ENCODE measurements around the gene THADA. TPM values are rescaled to one million over a fixed set of nuclear protein-coding genes. Genes with fewer than 3 reads are reported as not detected.

Gene THADA
- polyA plus RNA-seq, 4 donors: 6.3 to 13.5 (median 12.7) TPM

DNA sequence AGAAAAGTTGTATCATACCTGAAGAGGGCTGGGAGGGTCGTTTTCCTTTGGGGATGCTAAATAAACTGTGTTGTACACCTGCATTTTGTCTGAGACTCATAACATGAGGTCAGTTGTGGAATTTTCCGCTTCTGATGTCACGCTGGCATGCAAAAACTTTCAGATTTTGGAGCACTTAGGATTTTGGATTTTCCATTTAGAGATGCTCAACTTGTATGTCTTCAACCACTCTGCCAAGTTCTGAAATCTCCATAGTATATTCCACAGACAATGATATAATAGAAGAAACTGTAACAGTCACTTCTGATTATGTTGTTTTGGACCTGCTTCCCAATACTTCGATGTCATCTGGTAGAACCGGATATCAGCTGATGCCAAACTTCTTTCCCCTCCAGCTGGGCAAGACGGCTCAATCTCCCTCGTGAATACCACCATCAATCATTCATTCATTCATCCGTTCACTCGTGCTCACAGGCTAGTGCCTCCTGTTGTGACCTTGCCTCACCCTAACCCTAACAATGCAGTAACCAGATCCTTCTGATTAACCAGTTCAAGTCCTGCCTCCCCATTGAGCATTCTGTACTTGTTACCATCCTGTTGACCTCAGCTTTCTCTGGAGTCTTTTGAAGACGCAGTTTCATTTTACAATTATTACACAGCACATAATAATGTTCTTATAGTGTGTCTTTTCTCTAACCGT, 35.9 kb upstream of the THADA start:
- Histone ChIP-seq H3K9me3 (ENCODE audit: control insufficient read depth in 2 of 2, insufficient read depth in 1 of 2, low read depth in 1 of 2, low read length in 1 of 2) (no peaks in the 10 kb centered on the region), H3K27ac (ENCODE audit: low read depth in 1 of 3, low read length in 2 of 3) (no peak overlapping the region), H3K4me3 (ENCODE audit: low read depth in 1 of 3, low read length in 3 of 3) (no peak overlapping the region), H3K36me3 (ENCODE audit: control insufficient read depth in 3 of 3, insufficient read depth in 2 of 3, low read depth in 1 of 3, low read length in 3 of 3) (no peaks in the 10 kb centered on the region), H3K27me3 (ENCODE audit: control insufficient read depth in 3 of 3, insufficient read depth in 3 of 3, low read length in 3 of 3) (peaks cover 0 to 16% (median 8%) of the 10 kb centered on the region in 3 donors), H3K4me1 (ENCODE audit: control insufficient read depth in 3 of 3, insufficient read depth in 2 of 3, low read depth in 1 of 3, low read length in 2 of 3) (peaks cover 0 to 2% (median 0%) of the 10 kb centered on the region in 3 donors)
- 63 to 66% (median 66%) methylated on average over 11 of the region's 11 CpGs for WGBS, 3 donors
- FAIRE-seq: no peak
- no peak for DNase-seq

DNA sequence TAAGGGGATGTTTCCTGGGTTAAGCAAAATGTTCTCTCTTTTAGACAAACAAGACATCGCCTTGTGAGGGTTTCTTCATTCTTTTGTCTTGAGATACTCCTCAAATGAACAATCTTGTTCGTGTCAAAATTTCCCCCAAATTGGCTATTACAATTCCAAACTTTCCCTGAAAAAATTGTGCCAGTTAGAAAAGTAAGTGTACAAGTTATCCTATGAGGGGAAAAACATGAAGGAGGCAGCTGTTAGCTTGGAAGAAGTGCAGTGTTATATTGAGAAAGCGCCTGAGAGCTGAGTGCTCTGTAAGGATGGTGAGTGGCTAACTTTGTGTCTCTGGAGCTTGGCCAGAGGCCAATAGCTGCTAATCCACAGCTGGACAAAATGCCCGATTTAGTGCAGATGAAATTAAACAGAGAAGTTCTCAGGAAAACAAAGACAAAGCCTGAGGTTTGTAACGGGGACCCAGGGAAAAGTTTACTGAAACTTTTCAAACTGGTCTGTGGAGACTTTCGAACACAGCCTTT, 27.2 kb upstream of the THADA start:
- WGBS, 3 donors: 45 to 59% (median 54%) methylated on average over 6 of the region's 6 CpGs
- H3K4me3 ChIP-seq (ENCODE audit: low read depth in 1 of 3, low read length in 3 of 3): no peak overlapping the region
- H3K27ac ChIP-seq (ENCODE audit: low read depth in 1 of 3, low read length in 2 of 3): no peak overlapping the region
- no peaks in the 10 kb centered on the region for H3K4me1 ChIP-seq (ENCODE audit: control insufficient read depth in 3 of 3, insufficient read depth in 2 of 3, low read depth in 1 of 3, low read length in 2 of 3)
- H3K9me3 ChIP-seq (ENCODE audit: control insufficient read depth in 2 of 2, insufficient read depth in 1 of 2, low read depth in 1 of 2, low read length in 1 of 2): no peaks in the 10 kb centered on the region
- peaks cover 0 to 3% (median 0%) of the 10 kb centered on the region in 3 donors for H3K27me3 ChIP-seq (ENCODE audit: control insufficient read depth in 3 of 3, insufficient read depth in 3 of 3, low read length in 3 of 3)
- no peaks in the 10 kb centered on the region for H3K36me3 ChIP-seq (ENCODE audit: control insufficient read depth in 3 of 3, insufficient read depth in 2 of 3, low read depth in 1 of 3, low read length in 3 of 3)
- DNase-seq: peak; percentile 9 to 24
- no peak for FAIRE-seq

GRCh38 chr2:43619511-43619910, 23.7 kb upstream of the THADA start:
- Histone ChIP-seq H3K27ac (ENCODE audit: low read depth in 1 of 3, low read length in 2 of 3) (no peak overlapping the region), H3K4me1 (ENCODE audit: control insufficient read depth in 3 of 3, insufficient read depth in 2 of 3, low read depth in 1 of 3, low read length in 2 of 3) (no peaks in the 10 kb centered on the region), H3K27me3 (ENCODE audit: control insufficient read depth in 3 of 3, insufficient read depth in 3 of 3, low read length in 3 of 3) (peaks cover 0 to 3% (median 0%) of the 10 kb centered on the region in 3 donors), H3K36me3 (ENCODE audit: control insufficient read depth in 3 of 3, insufficient read depth in 2 of 3, low read depth in 1 of 3, low read length in 3 of 3) (no peaks in the 10 kb centered on the region), H3K4me3 (ENCODE audit: low read depth in 1 of 3, low read length in 3 of 3) (no peak overlapping the region), H3K9me3 (ENCODE audit: control insufficient read depth in 2 of 2, insufficient read depth in 1 of 2, low read depth in 1 of 2, low read length in 1 of 2) (peaks cover 0 to 4% of the 10 kb centered on the region in 2 donors)
- DNase-seq (no peak), FAIRE-seq (no peak)
- 93 to 95% (median 94%) methylated on average over 10 of the region's 10 CpGs for WGBS, 3 donors

DNA sequence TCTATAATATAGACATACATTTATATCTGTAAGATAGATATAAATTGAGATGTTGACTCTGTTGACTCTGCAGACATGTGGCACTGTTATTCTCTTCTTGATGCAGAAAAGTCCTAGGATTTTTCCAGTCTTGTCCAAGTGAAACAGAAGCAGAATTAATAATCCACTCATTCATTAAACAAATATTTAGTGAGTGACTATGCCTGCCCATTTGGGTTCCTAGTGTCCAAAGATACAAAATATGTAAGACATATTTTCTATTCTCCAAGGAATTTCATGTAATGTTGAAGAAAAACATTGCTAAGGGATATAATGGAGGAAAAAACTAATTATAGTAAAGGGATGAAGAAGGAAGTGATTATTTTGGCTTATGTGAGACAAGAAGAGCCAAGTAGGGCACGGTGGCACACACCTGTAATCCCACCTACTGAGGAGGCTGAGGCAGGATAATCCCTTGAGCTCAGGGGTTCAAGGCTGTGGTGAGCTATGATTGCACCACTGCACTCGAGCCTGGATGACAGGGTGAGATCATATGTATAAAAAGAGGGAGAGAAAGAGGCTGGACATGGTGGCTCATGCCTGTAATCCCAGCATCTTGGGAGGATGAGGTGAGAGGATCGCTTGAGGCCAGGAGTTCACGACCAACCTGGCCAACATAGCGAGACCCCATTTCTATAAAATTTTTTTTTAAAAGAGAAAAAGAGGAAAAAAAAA, 21.3 kb upstream of the THADA start:
- H3K27ac ChIP-seq (ENCODE audit: low read depth in 1 of 3, low read length in 2 of 3): no peak overlapping the region
- FAIRE-seq: no peak
- no peak for DNase-seq
- H3K4me1 ChIP-seq (ENCODE audit: control insufficient read depth in 3 of 3, insufficient read depth in 2 of 3, low read depth in 1 of 3, low read length in 2 of 3): no peaks in the 10 kb centered on the region
- WGBS, 3 donors: 68 to 76% (median 74%) methylated on average over 5 of the region's 5 CpGs
- H3K27me3 ChIP-seq (ENCODE audit: control insufficient read depth in 3 of 3, insufficient read depth in 3 of 3, low read length in 3 of 3): no peaks in the 10 kb centered on the region
- no peaks in the 10 kb centered on the region for H3K36me3 ChIP-seq (ENCODE audit: control insufficient read depth in 3 of 3, insufficient read depth in 2 of 3, low read depth in 1 of 3, low read length in 3 of 3)
- H3K9me3 ChIP-seq (ENCODE audit: control insufficient read depth in 2 of 2, insufficient read depth in 1 of 2, low read depth in 1 of 2, low read length in 1 of 2): peaks cover 0 to 4% of the 10 kb centered on the region in 2 donors
- no peak overlapping the region for H3K4me3 ChIP-seq (ENCODE audit: low read depth in 1 of 3, low read length in 3 of 3)

DNA sequence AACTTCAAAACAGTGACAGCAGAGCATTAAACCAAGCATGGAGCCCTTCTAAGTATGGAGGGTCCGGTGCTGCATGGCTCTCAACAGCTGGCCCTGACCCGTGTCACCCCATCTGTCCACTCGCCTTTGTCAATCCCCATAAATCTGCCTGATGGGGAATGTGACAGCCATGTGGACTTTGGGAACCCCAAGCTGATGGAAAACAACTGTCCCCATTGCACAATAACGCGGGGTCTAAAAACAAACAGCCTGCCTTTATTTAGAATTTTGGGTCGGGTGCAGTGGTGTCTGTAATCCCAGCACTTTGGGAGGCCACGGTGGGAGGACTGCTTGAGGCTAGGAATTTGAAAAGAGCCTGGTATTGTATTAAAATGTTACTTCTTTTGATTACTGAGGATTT, 17.1 kb upstream of the THADA start:
- Histone ChIP-seq H3K4me1 (ENCODE audit: control insufficient read depth in 3 of 3, insufficient read depth in 2 of 3, low read depth in 1 of 3, low read length in 2 of 3) (no peaks in the 10 kb centered on the region), H3K4me3 (ENCODE audit: low read depth in 1 of 3, low read length in 3 of 3) (no peak overlapping the region), H3K9me3 (ENCODE audit: control insufficient read depth in 2 of 2, insufficient read depth in 1 of 2, low read depth in 1 of 2, low read length in 1 of 2) (peaks cover 0 to 4% of the 10 kb centered on the region in 2 donors), H3K27ac (ENCODE audit: low read depth in 1 of 3, low read length in 2 of 3) (no peak overlapping the region), H3K36me3 (ENCODE audit: control insufficient read depth in 3 of 3, insufficient read depth in 2 of 3, low read depth in 1 of 3, low read length in 3 of 3) (no peaks in the 10 kb centered on the region), H3K27me3 (ENCODE audit: control insufficient read depth in 3 of 3, insufficient read depth in 3 of 3, low read length in 3 of 3) (no peaks in the 10 kb centered on the region)
- WGBS, 3 donors: 74 to 91% (median 85%) methylated on average over 7 of the region's 7 CpGs
- DNase-seq: no peak
- FAIRE-seq: no peak

DNA sequence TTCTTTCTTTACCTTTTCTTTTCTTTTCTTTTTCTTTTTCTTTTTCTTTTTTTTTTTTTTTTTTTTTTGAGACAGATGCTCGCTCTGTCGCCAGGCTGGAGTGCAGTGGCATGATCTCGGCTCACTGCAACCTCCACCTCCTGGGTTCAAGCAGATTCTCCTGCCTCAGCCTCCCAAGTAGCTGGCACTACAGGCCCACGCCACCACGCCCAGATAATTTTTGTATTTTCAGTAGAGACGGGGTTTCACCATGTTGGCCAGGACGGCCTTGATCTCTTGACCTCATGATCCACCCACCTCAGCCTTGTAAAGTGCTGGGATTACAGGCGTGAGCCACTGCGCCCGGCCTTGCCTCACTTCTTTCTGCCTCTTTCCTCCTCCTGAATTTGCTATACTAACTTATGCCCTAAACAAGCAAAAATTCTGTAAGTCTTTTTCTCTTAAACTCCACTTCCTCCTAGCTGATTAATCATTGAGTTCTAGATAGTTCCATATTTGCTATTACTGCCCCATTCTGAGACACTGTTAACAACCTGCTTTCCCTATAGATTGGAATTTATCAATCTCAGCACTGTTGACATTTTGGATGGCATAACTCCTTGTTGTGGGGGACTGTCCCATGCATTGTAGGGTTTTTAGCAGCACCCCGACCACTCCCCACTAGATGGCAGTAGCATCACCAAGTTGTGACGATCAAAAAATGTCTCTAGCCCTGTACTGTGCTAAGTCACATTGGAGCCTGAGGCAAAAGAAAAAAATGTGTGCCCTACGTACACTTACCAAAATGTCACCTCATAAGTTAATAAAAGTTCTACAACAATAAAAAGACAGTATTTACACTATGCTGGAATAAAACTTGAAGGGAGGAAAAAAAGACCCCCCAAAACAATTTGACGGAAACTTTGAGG, 16.4 kb upstream of the THADA start:
- FAIRE-seq (no peak), DNase-seq (peak; percentile 77 to 79)
- H3K36me3 ChIP-seq (ENCODE audit: control insufficient read depth in 3 of 3, insufficient read depth in 2 of 3, low read depth in 1 of 3, low read length in 3 of 3): no peaks in the 10 kb centered on the region
- no peaks in the 10 kb centered on the region for H3K9me3 ChIP-seq (ENCODE audit: control insufficient read depth in 2 of 2, insufficient read depth in 1 of 2, low read depth in 1 of 2, low read length in 1 of 2)
- 39 to 58% (median 49%) methylated on average over 14 of the region's 14 CpGs for WGBS, 3 donors
- H3K27me3 ChIP-seq (ENCODE audit: control insufficient read depth in 3 of 3, insufficient read depth in 3 of 3, low read length in 3 of 3): no peaks in the 10 kb centered on the region
- no peak overlapping the region for H3K4me3 ChIP-seq (ENCODE audit: low read depth in 1 of 3, low read length in 3 of 3)
- H3K4me1 ChIP-seq (ENCODE audit: control insufficient read depth in 3 of 3, insufficient read depth in 2 of 3, low read depth in 1 of 3, low read length in 2 of 3): no peaks in the 10 kb centered on the region
- H3K27ac ChIP-seq (ENCODE audit: low read depth in 1 of 3, low read length in 2 of 3): no peak overlapping the region

DNA sequence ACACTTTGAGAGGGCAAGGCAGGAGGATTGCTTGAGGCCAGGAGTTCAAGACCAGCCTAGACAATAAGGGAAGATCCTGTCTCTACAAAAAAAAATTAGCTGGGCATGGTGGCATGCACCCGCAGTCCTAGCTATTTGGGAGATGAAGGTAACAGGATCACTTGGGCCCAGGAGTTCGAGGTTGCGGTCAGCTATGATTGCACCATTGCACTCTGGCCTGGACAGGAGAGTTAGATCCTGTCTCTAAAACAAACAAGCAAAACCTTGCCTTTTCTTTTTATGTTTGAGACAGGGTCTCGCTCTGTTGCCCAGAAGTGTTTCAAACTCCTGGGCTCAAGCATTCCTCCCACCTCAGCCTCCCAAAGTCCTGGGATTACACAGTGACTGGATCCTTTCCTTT, 14.5 kb upstream of the THADA start:
- H3K4me1 ChIP-seq (ENCODE audit: control insufficient read depth in 3 of 3, insufficient read depth in 2 of 3, low read depth in 1 of 3, low read length in 2 of 3): no peaks in the 10 kb centered on the region
- WGBS, 3 donors: 89 to 95% (median 93%) methylated on average over 4 of the region's 4 CpGs
- FAIRE-seq (no peak), DNase-seq (no peak)
- no peaks in the 10 kb centered on the region for H3K36me3 ChIP-seq (ENCODE audit: control insufficient read depth in 3 of 3, insufficient read depth in 2 of 3, low read depth in 1 of 3, low read length in 3 of 3)
- H3K27me3 ChIP-seq (ENCODE audit: control insufficient read depth in 3 of 3, insufficient read depth in 3 of 3, low read length in 3 of 3): no peaks in the 10 kb centered on the region
- H3K27ac ChIP-seq (ENCODE audit: low read depth in 1 of 3, low read length in 2 of 3): no peak overlapping the region
- no peak overlapping the region for H3K4me3 ChIP-seq (ENCODE audit: low read depth in 1 of 3, low read length in 3 of 3)
- no peaks in the 10 kb centered on the region for H3K9me3 ChIP-seq (ENCODE audit: control insufficient read depth in 2 of 2, insufficient read depth in 1 of 2, low read depth in 1 of 2, low read length in 1 of 2)

GRCh38 chr2:43609290-43609918, 13.6 kb upstream of the THADA start:
- no peaks in the 10 kb centered on the region for H3K9me3 ChIP-seq (ENCODE audit: control insufficient read depth in 2 of 2, insufficient read depth in 1 of 2, low read depth in 1 of 2, low read length in 1 of 2)
- no peaks in the 10 kb centered on the region for H3K36me3 ChIP-seq (ENCODE audit: control insufficient read depth in 3 of 3, insufficient read depth in 2 of 3, low read depth in 1 of 3, low read length in 3 of 3)
- 35 to 46% (median 42%) methylated on average over 6 of the region's 6 CpGs for WGBS, 3 donors
- H3K4me1 ChIP-seq (ENCODE audit: control insufficient read depth in 3 of 3, insufficient read depth in 2 of 3, low read depth in 1 of 3, low read length in 2 of 3): no peaks in the 10 kb centered on the region
- no peaks in the 10 kb centered on the region for H3K27me3 ChIP-seq (ENCODE audit: control insufficient read depth in 3 of 3, insufficient read depth in 3 of 3, low read length in 3 of 3)
- DNase-seq (peak; percentile 65 to 71), FAIRE-seq (no peak)
- H3K4me3 ChIP-seq (ENCODE audit: low read depth in 1 of 3, low read length in 3 of 3): no peak overlapping the region
- H3K27ac ChIP-seq (ENCODE audit: low read depth in 1 of 3, low read length in 2 of 3): no peak overlapping the region

Data from small intestine (tissue), 7 donors.